ENCODE measurements around the gene LRBA.
"Not testable (repeated sequence)": the region's sequence is repeated elsewhere in the genome, so short reads cannot be mapped to it uniquely, and the experiment has no call there.

Gene LRBA

DNA sequence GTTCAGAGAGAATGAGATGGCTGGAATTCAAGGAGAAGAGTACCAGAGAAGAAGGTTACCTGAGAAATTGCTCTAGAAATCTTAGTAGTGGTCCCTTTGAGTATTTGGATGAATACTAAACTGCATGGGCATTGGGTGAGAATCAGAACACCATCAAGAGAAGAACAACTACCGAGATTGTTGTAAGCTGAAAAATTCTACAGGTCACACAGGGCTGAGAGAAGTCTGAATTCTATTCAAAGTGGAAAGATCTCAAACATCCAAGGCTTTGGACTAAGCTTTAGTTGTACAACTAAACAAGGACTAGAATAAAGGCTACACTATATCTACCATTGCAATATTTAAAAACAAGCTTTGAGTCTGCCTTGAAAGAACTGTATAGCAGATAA, 40.8 kb downstream of the LRBA start:
- no peak for DNase-seq

DNA sequence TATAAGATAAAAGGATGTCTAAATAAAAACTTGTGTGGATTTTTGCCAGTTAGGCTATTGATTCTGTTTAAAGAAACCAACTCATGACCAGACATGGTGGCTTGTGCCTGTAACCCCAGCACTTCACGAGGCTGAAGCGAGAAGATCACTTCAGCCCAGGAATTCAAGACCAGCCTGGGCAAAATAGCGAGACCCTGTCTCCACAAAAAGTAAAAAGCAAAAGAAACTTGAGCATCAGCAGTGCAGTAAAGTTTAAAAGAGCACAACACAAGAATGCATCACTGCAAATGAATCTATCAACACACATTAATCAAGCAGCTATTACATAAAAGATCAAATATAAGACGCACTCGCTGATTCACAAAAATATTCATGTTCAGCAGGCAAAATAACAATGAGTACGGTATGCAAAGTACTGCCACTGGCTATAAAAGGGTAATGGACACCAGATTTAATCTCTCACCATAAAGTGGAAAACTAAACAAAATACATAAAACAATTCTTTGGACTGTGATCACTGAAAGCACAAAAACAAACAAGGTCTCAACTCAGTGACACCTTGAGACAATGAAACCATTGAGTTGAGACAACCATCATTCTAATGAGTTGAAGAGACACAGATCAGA, 41.3 kb downstream of the LRBA start:
- no peak for DNase-seq

DNA sequence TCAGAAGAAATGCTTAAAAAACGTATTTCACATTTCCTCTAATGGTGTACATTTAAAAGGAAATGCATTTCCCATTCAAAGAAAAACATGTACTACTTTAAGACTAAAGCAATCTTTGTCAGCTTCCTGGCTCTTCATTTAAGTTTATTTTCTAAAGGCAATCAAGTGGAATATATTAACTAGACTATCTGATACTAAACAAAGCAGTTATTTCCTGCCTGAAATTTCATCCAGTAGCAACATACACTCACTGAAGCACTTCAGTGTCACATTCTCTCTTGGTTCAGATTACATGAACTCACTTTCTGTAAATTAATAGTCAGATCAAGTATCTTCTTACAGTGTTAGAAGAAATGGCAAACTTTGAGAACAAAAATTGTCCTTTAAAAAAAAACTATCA, 42.5 kb downstream of the LRBA start:
- DNase-seq, result no peak

- no peak for DNase-seq
Measured at GRCh38 chr4:150971901-150972300, 43.2 kb downstream of the LRBA start.

DNA sequence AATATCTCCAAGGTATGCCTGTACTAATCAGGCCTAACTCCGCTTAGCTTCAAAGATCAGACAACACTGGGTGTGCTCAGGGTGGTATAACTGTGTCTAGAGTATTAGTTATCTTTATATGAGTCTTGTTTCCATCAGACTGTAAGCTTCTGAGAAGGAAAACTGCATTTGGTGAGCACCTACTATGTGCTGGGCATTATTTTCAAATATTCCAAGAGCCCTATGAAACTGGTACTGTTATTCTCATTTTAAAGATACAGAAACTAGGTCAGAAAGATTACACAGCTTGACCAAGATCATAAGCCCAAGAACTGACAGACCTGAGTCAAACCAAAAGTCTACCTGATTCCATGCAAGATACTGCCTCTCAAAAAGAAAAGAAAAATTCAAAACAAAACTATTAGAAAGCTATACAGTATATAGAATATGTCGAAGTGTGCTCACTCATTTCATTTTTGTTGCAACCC, 44.4 kb downstream of the LRBA start:
- DNase-seq, result no peak

- DNase-seq, result no peak
Measured at GRCh38 chr4:150964754-150965153, 50.3 kb downstream of the LRBA start.

DNA sequence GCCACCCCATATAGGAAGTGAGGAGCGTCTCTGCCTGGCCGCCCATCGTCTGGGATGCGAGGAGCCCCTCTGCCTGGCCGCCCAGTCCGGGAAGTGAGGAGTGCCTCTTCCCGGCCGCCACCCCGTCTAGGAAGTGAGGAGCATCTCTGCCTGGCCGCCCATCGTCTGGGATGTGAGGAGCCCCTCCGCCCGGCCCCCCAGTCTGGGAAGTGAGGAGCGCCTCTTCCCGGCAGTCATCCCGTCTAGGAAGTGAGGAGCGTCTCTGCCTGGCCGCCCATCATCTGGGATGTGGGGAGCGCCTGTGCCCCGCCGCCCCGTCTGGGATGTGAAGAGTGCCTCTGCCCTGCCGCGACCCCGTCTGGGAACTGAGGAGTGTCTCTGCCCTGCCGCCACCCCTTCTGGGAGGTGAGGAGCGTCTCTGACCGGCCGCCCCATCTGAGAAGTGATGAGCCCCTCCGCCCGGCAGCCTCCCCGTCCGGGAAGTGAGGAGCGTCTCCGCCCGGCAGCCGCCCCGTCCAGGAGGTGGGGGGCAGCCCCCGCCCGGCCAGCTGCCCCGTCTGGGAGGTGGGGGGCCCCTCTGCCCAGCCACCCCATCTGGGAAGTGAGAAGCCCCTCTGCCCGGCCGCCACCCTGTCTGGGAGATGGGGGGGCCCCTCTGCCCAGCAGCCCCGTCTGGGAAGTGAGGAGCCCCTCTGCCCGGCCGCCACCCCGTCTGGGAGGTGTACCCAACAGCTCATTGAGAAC, 51.3 kb downstream of the LRBA start:
- not testable (repeated sequence) for DNase-seq

- no peak for DNase-seq
Measured at GRCh38 chr4:150962245-150962644, 52.8 kb downstream of the LRBA start.

GRCh38 chr4:150961566-150961965, 53.5 kb downstream of the LRBA start:
- no peak for DNase-seq

GRCh38 chr4:150960818-150961217, 54.3 kb downstream of the LRBA start:
- DNase-seq, result no peak

- no peak for DNase-seq
Measured at GRCh38 chr4:150960079-150960478, 55.0 kb downstream of the LRBA start.

GRCh38 chr4:150957981-150958380, 57.1 kb downstream of the LRBA start:
- not testable (repeated sequence) for DNase-seq

DNA sequence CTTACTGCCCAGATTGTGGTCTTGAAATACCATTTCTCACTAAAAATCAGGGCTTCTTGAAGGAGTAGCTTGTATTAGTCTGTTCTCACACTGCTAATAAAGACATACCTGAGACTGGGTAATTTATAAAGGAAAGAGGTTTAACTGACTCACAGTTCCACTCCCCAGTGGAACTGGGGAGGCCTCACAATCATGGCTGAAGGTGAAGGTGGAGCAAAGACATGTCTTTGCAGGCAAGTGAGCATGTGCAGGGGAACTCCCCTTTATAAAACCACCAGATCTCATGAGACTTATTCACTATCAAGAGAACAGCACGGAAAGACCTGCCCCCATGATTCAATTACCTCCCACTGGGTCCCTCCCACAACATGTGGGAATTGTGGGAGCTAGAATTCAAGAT, 58.0 kb downstream of the LRBA start:
- DNase-seq, result not testable (repeated sequence)

DNA sequence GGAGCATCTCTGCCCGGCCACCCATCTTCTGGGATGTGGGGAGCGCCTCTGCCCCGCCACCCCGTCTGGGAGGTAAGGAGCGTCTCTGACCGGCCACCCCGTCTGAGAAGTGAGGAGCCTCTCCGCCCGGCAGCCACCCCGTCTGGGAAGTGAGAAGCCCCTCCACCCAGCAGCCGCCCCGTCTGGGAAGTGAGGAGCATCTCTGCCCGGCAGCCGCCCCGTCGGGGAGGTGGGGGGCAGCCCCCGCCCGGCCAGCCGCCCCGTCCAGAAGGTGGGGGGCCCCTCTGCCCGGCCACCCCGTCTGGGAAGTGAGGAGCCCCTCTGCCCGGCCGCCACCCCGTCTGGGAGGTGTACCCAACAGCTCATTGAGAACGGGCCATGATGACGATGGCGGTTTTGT, 61.2 kb downstream of the LRBA start:
- DNase-seq, result not testable (repeated sequence)

DNA sequence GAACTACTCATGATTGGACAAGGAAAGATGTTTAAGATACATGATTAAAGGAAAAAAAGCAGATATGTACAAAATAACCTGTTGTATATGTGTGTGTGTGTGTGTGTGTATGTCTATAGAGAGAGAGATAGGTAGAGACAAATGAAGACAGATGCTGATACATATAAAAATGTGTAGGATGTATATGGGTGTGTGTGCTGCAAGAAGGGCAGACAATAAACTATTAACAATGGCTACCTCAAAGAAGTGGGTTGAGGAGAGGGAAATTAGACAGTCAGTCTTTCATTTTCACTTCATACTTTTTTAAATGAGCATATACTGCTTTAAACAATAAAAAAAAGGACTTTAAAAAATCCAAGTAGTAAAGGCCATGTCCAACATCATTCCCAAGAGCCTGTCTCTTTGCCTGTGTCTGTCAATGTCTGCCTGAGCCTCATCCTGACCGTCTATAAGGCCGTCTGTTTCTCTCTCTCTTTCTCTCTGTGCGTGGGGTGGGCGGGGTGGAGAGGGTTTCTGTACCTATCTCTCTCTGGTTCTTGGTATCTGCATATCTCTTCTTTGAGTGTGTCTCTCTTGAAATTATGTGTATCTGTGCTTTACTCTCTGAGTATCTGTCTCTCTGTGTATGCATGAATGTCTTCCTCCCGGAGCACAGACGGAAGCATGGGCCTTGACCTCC, 62.8 kb downstream of the LRBA start:
- DNase-seq, result no peak

- DNase-seq, result no peak
Measured at GRCh38 chr4:150950657-150951288, 64.3 kb downstream of the LRBA start.

- no peak for DNase-seq
Measured at GRCh38 chr4:150949943-150950342, 65.1 kb downstream of the LRBA start.

GRCh38 chr4:150949342-150949741, 65.7 kb downstream of the LRBA start:
- no peak for DNase-seq

GRCh38 chr4:150948710-150949109, 66.4 kb downstream of the LRBA start:
- no peak for DNase-seq

- DNase-seq, result no peak
Measured at GRCh38 chr4:150948074-150948473, 67.0 kb downstream of the LRBA start.

- DNase-seq, result no peak
Measured at GRCh38 chr4:150944660-150945059, 70.4 kb downstream of the LRBA start.

GRCh38 chr4:150943818-150944217, 71.3 kb downstream of the LRBA start:
- no peak for DNase-seq

DNA sequence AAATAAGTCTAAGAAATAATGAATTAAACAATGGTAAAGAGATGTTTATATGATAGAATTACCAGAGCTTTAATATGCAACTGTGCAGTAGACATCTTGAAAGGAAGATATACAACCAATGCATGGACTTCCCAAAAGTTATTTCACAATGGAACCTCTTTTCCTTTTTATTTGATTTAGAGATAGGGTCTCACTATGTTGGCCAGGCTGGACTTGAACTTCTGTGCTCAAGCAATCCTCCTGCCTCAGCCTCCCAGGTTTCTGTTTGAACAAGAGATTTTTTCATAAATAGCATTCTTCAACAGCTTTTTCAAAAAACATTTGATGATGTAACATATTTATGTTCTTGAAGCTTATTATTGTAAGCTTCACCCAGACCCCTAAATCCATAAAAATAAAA, 72.0 kb downstream of the LRBA start:
- DNase-seq, result no peak

- DNase-seq, result no peak
Measured at GRCh38 chr4:150942539-150942938, 72.5 kb downstream of the LRBA start.
